Measurements from ENCODE around the gene ROBO4. TPM values are rescaled to one million over a fixed set of nuclear protein-coding genes. Genes with fewer than 3 reads are reported as not detected.

Gene ROBO4
- total and polyA plus RNA-seq, 9 of the 15 experiments (the other 6 are each of a cell fraction or from before 2014, with no cell fraction given): not detected

GRCh38 chr11:124892750-124893454, 4.8 kb downstream of the ROBO4 start:
- BruUV-seq (replicated peaks): no TSS peak
- TF ChIP-seq ELF1 (tag; IDR thresholded peaks at IDR 0.05) (0 out of 2 replicates have a peak, but pooled peaks have one; percentile 28), ZKSCAN1 (IDR thresholded peaks at IDR 0.05; ENCODE audit: low read depth, low read length) (peak; percentile 56; the same call in 1 of the 2 replicates), NFATC3 (IDR thresholded peaks at IDR 0.05) (no peak)
- ATAC-seq (no peak; the same call in 2 of the 3 replicates), FAIRE-seq (no peak), DNase-seq (ENCODE audit: extremely low read depth in 1 of 4, low spot score in 3 of 4) (no peak)
- WGBS (ENCODE audit: insufficient coverage, low coverage, missing lambda C conversion rate): 6% methylated on average over 9 of the region's 9 CpGs
- in situ Hi-C loops (cut with MboI) (no loop called here), intact Hi-C loops (cut with micrococcal nuclease) (no loop called here)
- POLR2A ChIA-PET: interaction anchor here (1.6 kb wide), 1 partner anchor 11 kb away, joined by 9 read pairs; no protein-coding TSS in a partner anchor
- H3K36me3 ChIP-seq (ENCODE audit: control insufficient read depth, insufficient read depth, low read length): no peaks in the 10 kb centered on the region
- no peak overlapping the region for H3K4me3 ChIP-seq
- CTCF ChIA-PET (ENCODE audit: low intra/inter-chr PET ratio): no interaction called here
- H3K9me1 ChIP-seq (ENCODE audit: control insufficient read depth, insufficient read depth, low read length): peaks cover 2% of the 10 kb centered on the region
- H3K27me3 ChIP-seq (ENCODE audit: control insufficient read depth in 2 of 2, insufficient read depth in 2 of 2, low read length in 2 of 2): peaks cover 20 to 67% of the 10 kb centered on the region in 2 experiments
- no peaks in the 10 kb centered on the region for H3K9me3 ChIP-seq (replicated peaks; ENCODE audit: control insufficient read depth, insufficient read depth, low read depth, low read length)
- no peak overlapping the region for H2AFZ ChIP-seq (ENCODE audit: low read depth, low read length)
- no peak overlapping the region for H3K4me2 ChIP-seq (ENCODE audit: insufficient read depth, low read length)
- H3K9ac ChIP-seq (ENCODE audit: insufficient read depth in 1 of 2, low read depth in 2 of 2, low read length in 2 of 2): no peak overlapping the region
- H3K27ac ChIP-seq (ENCODE audit: extremely low read depth, low read depth, low read length): no peak overlapping the region
- H3K79me2 ChIP-seq (ENCODE audit: control insufficient read depth, insufficient read depth, low read length): no peaks in the 10 kb centered on the region
- 0 out of 2 replicates have a peak, but pooled peaks cover 4% of the 10 kb centered on the region for H4K20me1 ChIP-seq (replicated peaks; ENCODE audit: control insufficient read depth, insufficient read depth, low read length)
- no peaks in the 10 kb centered on the region for H3K4me1 ChIP-seq (replicated peaks in 1 of 2; ENCODE audit: control insufficient read depth in 2 of 2, insufficient read depth in 2 of 2, low read length in 2 of 2)

- WGBS (ENCODE audit: insufficient coverage, low coverage, missing lambda C conversion rate): 3% methylated on average over 2 of the region's 2 CpGs
- no peak for TF ChIP-seq ETS2 (tag; IDR thresholded peaks at IDR 0.05; ENCODE audit: borderline replicate concordance, poor library complexity, severe bottlenecking)
- no peak for TF ChIP-seq ATF4 (CRISPR knock-in tag; IDR thresholded peaks at IDR 0.05)
- TF ChIP-seq ZNF280B (CRISPR knock-in tag; IDR thresholded peaks at IDR 0.05): no peak
- TF ChIP-seq CTCFL (IDR thresholded peaks at IDR 0.05; ENCODE audit: borderline replicate concordance, insufficient read depth, low read depth, low read length, poor library complexity, severe bottlenecking): no peak
- TF ChIP-seq DIDO1 (tag; IDR thresholded peaks at IDR 0.05; ENCODE audit: low read depth): no peak
- TF ChIP-seq ILF3 (IDR thresholded peaks at IDR 0.05; ENCODE audit: borderline replicate concordance): no peak
These were observed 5.5 kb downstream of the ROBO4 start for GRCh38 chr11:124892146-124892545.

More at GRCh38 chr11:124892146-124892545, 5.5 kb downstream of the ROBO4 start:
- no peaks in the 10 kb centered on the region for H3K4me1 ChIP-seq (replicated peaks in 1 of 2; ENCODE audit: control insufficient read depth in 2 of 2, insufficient read depth in 2 of 2, low read length in 2 of 2)
- ATAC-seq (no peak), DNase-seq (ENCODE audit: extremely low read depth in 1 of 4, low spot score in 3 of 4) (no peak), FAIRE-seq (no peak)
- no peaks in the 10 kb centered on the region for H3K79me2 ChIP-seq (ENCODE audit: control insufficient read depth, insufficient read depth, low read length)
- 0 out of 2 replicates have a peak, but pooled peaks cover 4% of the 10 kb centered on the region for H4K20me1 ChIP-seq (replicated peaks; ENCODE audit: control insufficient read depth, insufficient read depth, low read length)
- H3K36me3 ChIP-seq (ENCODE audit: control insufficient read depth, insufficient read depth, low read length): no peaks in the 10 kb centered on the region
- ChIA-PET POLR2A (interaction anchor here (0.7 kb wide), 1 partner anchor 663 kb away, joined by 3 read pairs; no protein-coding TSS in a partner anchor), CTCF (ENCODE audit: low intra/inter-chr PET ratio) (no interaction called here)
- no TSS peak for BruUV-seq (replicated peaks)
- H3K27me3 ChIP-seq (ENCODE audit: control insufficient read depth in 2 of 2, insufficient read depth in 2 of 2, low read length in 2 of 2): peaks cover 17 to 69% of the 10 kb centered on the region in 2 experiments
- no peak overlapping the region for H3K4me3 ChIP-seq
- no peak overlapping the region for H3K9ac ChIP-seq (ENCODE audit: insufficient read depth in 1 of 2, low read depth in 2 of 2, low read length in 2 of 2)
- no peak overlapping the region for H2AFZ ChIP-seq (ENCODE audit: low read depth, low read length)
- in situ Hi-C loops (cut with MboI): no loop called here
- peaks cover 2% of the 10 kb centered on the region for H3K9me1 ChIP-seq (ENCODE audit: control insufficient read depth, insufficient read depth, low read length)
- no peak overlapping the region for H3K27ac ChIP-seq (ENCODE audit: extremely low read depth, low read depth, low read length)
- no peaks in the 10 kb centered on the region for H3K9me3 ChIP-seq (replicated peaks; ENCODE audit: control insufficient read depth, insufficient read depth, low read depth, low read length)
- no peak overlapping the region for H3K4me2 ChIP-seq (ENCODE audit: insufficient read depth, low read length)
- intact Hi-C loops (cut with micrococcal nuclease): no loop called here

Measured in K562 (cell line).